Measurements from ENCODE around the gene CABP7.

DNA sequence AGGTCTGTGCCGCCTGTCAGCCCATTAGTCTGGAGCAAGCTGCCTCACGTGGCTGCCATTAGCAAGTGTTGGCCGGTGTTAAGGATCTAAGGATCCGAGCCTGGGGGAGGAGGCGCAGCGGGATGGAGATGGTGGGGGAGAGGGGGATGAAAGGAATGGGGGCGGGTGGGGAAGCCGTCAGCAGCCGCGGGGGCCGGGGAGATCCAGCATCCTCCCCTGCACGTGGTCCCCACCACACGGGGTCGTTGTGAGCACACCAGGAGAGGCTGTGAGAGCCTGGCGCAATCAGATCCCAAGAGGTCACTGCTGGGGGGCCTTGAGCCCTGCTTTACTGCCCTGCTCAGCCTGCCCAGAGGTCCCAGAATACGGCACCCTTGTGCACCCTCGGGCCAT is 7.3 kb downstream of the CABP7 start:
- no peak for TF ChIP-seq POLR2A (IDR thresholded peaks at IDR 0.05)
- no peak for TF ChIP-seq POLR2AphosphoS5 (IDR thresholded peaks at IDR 0.05)
- TF ChIP-seq, protein P1, sequence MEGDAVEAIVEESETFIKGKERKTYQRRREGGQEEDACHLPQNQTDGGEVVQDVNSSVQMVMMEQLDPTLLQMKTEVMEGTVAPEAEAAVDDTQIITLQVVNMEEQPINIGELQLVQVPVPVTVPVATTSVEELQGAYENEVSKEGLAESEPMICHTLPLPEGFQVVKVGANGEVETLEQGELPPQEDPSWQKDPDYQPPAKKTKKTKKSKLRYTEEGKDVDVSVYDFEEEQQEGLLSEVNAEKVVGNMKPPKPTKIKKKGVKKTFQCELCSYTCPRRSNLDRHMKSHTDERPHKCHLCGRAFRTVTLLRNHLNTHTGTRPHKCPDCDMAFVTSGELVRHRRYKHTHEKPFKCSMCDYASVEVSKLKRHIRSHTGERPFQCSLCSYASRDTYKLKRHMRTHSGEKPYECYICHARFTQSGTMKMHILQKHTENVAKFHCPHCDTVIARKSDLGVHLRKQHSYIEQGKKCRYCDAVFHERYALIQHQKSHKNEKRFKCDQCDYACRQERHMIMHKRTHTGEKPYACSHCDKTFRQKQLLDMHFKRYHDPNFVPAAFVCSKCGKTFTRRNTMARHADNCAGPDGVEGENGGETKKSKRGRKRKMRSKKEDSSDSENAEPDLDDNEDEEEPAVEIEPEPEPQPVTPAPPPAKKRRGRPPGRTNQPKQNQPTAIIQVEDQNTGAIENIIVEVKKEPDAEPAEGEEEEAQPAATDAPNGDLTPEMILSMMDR (IDR thresholded peaks at IDR 0.05 in 8 of 11, conservative IDR thresholded peaks at IDR 0.05 in 3 of 11), result peak in 6 of 11 experiments; percentile 10 to 56 (median 38)
